ENCODE measurements around the gene PCDHA4. TPM values are rescaled to one million over a fixed set of nuclear protein-coding genes. Genes with fewer than 3 reads are reported as not detected.
"Not testable (repeated sequence)": the region's sequence is repeated elsewhere in the genome, so short reads cannot be mapped to it uniquely, and the experiment has no call there.

Gene PCDHA4
- total RNA-seq, 1 experiment from 2014 or later = 0.06 TPM

- peak; percentile 26 for DNase-seq (ENCODE audit: low read depth)
Observed at GRCh38 chr5:140821375-140822280, 14.8 kb downstream of the PCDHA4 start, which contains the start of gene PCDHA5. PCDHA5 (plus strand) TSS chr5:140821613.

DNA sequence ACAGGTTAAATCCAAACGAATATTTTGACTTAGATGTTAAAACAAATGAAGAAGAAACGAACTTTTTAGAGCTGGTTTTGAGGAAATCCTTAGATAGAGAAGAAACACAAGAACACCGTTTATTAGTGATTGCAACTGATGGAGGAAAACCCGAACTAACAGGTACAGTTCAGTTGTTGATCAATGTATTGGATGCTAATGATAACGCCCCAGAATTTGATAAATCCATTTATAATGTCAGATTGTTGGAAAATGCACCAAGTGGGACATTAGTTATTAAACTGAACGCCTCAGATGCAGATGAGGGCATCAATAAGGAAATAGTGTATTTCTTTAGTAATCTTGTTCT lies 15.4 kb downstream of the PCDHA4 start:
- DNase-seq (ENCODE audit: low read depth) = no peak

DNA sequence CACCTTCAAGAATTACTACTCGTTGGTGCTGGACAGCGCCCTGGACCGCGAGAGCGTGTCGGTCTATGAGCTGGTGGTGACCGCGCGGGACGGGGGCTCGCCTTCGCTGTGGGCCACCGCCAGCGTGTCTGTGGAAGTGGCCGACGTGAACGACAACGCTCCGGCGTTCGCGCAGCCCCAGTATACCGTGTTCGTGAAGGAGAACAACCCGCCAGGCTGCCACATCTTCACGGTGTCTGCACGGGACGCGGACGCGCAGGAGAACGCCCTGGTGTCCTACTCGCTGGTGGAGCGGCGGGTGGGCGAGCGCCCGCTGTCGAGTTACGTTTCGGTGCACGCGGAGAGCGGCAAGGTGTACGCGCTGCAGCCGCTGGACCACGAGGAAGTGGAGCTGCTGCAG lies 16.1 kb downstream of the PCDHA4 start:
- not testable (repeated sequence) for DNase-seq (ENCODE audit: low read depth)

DNA sequence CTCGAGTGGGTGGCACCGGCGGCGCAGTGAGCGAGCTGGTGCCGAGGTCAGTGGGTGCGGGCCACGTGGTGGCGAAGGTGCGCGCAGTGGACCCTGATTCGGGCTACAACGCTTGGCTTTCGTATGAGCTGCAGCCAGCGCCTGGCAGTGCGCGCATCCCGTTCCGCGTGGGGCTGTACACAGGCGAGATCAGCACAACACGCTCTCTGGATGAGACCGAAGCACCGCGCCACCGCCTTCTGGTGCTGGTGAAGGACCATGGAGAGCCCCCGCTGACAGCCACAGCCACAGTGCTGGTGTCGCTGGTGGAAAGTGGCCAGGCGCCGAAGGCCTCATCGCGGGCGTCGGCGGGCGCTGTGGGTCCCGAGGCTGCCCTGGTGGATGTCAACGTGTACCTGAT lies 16.6 kb downstream of the PCDHA4 start:
- DNase-seq (ENCODE audit: low read depth) = no peak

DNA sequence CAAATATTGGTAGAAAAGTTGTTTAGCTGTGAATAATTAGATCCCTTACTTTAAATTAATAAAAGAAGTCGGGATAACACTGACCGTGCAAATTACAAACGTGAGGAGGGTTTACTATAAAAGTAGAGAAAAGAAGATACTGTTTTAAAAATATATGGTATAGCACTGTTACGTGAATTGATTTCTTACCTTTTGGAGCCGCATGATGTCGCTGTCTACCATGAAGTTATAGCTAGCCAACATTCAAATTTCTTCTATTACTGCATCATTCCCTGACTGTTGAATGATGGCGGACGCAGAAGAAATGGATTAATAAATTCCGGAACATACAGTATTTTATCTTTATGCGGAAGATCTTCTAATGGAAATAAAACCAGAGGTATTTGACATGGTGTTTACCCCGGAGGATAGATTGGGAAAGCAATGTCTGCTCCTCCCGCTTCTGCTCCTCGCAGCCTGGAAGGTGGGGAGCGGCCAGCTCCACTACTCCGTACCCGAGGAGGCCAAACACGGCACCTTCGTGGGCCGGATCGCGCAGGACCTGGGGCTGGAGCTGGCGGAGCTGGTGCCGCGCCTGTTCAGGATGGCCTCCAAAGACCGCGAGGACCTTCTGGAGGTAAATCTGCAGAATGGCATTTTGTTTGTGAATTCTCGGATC lies 21.0 kb downstream of the PCDHA4 start, which contains the start of gene PCDHA6:
Gene PCDHA6, plus strand, starts transcription at position 257 of the 658 bp plus-strand sequence. Its CDS starts 132 bp downstream, at position 389.
- DNase-seq (ENCODE audit: low read depth) = no peak

DNA sequence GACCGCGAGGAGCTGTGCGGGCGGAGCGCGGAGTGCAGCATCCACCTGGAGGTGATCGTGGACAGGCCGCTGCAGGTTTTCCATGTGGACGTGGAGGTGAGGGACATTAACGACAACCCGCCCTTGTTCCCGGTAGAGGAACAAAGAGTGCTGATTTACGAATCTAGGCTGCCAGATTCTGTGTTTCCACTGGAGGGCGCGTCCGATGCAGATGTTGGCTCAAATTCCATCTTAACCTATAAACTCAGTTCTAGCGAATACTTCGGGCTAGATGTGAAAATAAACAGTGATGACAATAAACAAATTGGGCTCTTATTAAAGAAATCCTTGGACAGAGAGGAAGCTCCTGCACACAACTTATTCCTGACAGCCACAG lies 21.5 kb downstream of the PCDHA4 start:
- DNase-seq (ENCODE audit: low read depth) = no peak

- not testable (repeated sequence) for DNase-seq (ENCODE audit: low read depth)
Observed at GRCh38 chr5:140829511-140830501, 22.9 kb downstream of the PCDHA4 start.

- no peak for DNase-seq (ENCODE audit: low read depth)
Observed at GRCh38 chr5:140833993-140834392, 27.1 kb downstream of the PCDHA4 start, which contains the start of gene PCDHA7. PCDHA7 (plus strand) TSS chr5:140834269; CDS start chr5:140834384, 115 bp downstream.

- not testable (repeated sequence) for DNase-seq (ENCODE audit: low read depth)
Observed at GRCh38 chr5:140834439-140835008, 27.7 kb downstream of the PCDHA4 start.

GRCh38 chr5:140835622-140836510 lies 29.0 kb downstream of the PCDHA4 start:
- DNase-seq (ENCODE audit: low read depth) = no peak

DNA sequence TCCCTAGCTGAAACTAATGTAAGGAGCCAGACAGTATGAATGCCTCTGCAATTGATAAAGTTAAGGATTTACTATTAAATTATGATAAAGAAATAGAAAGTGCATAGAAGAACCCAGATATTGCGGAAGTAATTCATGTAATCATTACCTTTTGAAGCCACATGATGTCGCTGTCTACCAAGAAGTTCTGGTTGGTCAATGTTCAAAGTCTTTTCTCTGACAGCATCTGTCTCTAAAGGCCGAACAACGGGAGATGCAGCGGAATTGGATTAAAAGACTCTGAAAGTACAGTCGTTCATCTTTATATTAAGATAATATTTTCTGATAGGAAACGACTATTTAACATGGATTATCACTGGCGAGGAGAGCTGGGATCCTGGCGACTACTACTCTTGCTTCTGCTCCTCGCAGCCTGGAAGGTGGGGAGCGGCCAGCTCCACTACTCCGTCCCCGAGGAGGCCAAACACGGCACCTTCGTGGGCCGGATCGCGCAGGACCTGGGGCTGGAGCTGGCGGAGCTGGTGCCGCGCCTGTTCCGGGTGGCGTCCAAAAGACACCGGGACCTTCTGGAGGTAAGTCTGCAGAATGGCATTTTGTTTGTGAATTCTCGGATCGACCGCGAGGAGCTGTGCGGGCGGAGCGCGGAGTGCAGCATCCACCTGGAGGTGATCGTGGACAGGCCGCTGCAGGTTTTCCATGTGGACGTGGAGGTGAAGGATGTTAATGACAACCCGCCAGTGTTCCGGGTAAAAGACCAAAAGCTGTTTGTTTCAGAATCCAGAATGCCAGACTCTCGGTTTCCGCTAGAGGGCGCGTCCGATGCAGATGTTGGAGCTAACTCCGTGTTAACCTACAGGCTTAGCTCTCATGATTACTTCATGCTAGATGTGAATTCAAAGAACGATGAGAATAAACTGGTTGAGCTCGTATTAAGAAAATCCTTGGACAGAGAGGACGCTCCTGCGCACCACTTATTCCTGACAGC lies 34.4 kb downstream of the PCDHA4 start, which contains the start of gene PCDHA8:
Gene PCDHA8, plus strand, starts transcription at position 210 of the 985 bp plus-strand sequence. Its CDS starts 135 bp downstream, at position 345.
- no peak for DNase-seq (ENCODE audit: low read depth)

GRCh38 chr5:140842798-140843733 lies 36.2 kb downstream of the PCDHA4 start:
- no peak for DNase-seq (ENCODE audit: low read depth)

DNA sequence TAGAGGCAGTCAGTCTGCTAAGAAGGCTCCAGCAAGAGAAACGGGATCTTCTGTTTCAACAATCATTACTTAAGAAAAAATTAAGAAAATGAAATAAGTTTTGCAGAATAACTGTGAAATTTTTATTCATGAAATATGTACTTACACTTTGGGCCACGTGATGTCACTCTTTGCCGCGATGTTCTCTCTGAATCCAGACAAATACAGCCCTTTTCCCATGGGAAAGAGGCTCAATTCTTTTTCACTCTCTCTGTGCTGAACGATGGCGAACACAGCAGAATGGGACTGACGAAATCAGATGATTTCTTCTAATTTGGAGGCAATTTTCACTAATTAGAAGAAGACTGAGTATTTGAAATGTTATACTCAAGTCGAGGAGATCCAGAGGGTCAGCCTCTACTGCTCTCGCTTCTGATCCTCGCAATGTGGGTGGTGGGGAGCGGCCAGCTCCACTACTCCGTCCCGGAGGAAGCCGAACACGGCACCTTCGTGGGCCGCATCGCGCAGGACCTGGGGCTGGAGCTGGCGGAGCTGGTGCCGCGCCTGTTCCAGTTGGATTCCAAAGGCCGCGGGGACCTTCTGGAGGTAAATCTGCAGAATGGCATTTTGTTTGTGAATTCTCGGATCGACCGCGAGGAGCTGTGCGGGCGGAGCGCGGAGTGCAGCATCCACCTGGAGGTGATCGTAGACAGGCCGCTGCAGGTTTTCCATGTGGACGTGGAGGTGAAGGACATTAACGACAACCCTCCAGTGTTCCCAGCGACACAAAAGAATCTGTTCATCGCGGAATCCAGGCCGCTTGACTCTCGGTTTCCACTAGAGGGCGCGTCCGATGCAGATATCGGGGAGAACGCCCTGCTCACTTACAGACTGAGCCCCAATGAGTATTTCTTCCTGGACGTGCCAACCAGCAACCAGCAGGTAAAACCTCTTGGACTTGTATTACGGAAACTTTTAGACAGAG lies 41.6 kb downstream of the PCDHA4 start, which contains the start of gene PCDHA9:
Gene PCDHA9, plus strand, starts transcription at position 244 of the 964 bp plus-strand sequence. Its CDS starts 114 bp downstream, at position 358.
- not testable (repeated sequence) for DNase-seq (ENCODE audit: low read depth)

DNA sequence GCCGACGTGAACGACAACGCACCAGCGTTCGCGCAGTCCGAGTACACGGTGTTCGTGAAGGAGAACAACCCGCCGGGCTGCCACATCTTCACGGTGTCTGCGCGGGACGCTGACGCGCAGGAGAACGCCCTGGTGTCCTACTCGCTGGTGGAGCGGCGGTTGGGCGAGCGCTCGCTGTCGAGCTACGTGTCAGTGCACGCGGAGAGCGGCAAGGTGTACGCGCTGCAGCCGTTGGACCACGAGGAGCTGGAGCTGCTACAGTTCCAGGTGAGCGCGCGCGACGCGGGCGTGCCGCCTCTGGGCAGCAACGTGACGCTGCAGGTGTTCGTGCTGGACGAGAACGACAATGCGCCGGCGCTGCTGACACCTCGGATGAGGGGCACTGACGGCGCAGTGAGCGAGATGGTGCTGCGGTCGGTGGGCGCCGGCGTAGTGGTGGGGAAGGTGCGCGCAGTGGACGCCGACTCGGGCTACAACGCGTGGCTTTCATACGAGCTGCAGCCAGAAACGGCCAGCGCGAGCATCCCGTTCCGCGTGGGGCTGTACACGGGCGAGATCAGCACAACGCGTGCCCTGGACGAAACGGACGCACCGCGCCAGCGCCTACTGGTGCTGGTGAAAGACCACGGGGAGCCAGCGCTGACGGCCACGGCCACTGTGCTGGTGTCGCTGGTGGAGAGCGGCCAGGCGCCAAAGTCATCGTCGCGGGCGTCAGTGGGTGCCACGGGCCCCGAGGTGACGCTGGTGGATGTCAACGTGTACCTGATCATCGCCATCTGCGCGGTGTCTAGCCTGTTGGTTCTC lies 43.2 kb downstream of the PCDHA4 start:
- not testable (repeated sequence) for DNase-seq (ENCODE audit: low read depth)

Data from HT1080 (cell line).